H9 (cell line): Measurements from ENCODE around the gene GJB2. TPM values are rescaled to one million over a fixed set of nuclear protein-coding genes. Genes with fewer than 3 reads are reported as not detected.

Source experiments
- DNase-seq: peaks from one replicate; pipeline ENCODE4 v3.0.0-alpha.2; 2017
- H2AFZ ChIP-seq: one replicate; pipeline ENCODE4 v1.6.1; 2013; ENCODE audit warnings: mild to moderate bottlenecking, low read length, control low read depth, moderate library complexity
- H2AK5ac ChIP-seq: 2 replicates; pipeline ENCODE4 v1.6.1; 2013; ENCODE audit warnings: low read length, control low read depth, mixed read lengths; ENCODE audit not compliant: insufficient read length
- H2BK120ac ChIP-seq: one replicate; pipeline ENCODE4 v1.6.1; 2013; ENCODE audit warnings: low read depth, mild to moderate bottlenecking, low read length, control low read depth, inconsistent platforms; ENCODE audit not compliant: poor library complexity, severe bottlenecking
- H2BK12ac ChIP-seq: 2 replicates; pipeline ENCODE4 v1.6.1; 2013; ENCODE audit warnings: low read length, control low read depth, mixed read lengths, low read depth; ENCODE audit not compliant: insufficient read length
- H2BK15ac ChIP-seq: 2 replicates; pipeline ENCODE4 v1.6.1; 2013; ENCODE audit warnings: low read depth, low read length, control low read depth
- H2BK20ac ChIP-seq: one replicate; pipeline ENCODE4 v1.6.1; 2013; ENCODE audit warnings: low read depth, mild to moderate bottlenecking, low read length, control low read depth, inconsistent platforms; ENCODE audit not compliant: poor library complexity, severe bottlenecking
- H2BK5ac ChIP-seq: 2 replicates; pipeline ENCODE4 v1.6.1; 2013; ENCODE audit warnings: low read length, control low read depth, mixed read lengths; ENCODE audit not compliant: insufficient read length
- H3K14ac ChIP-seq: 2 replicates; pipeline ENCODE4 v1.6.1; 2013; ENCODE audit warnings: low read length, control low read depth; ENCODE audit not compliant: insufficient read depth
- H3K18ac ChIP-seq: 2 replicates; pipeline ENCODE4 v1.6.1; 2013; ENCODE audit warnings: low read depth, mild to moderate bottlenecking, mixed read lengths, low read length, control low read depth; ENCODE audit not compliant: insufficient read length
- H3K23ac ChIP-seq: 2 replicates; pipeline ENCODE4 v1.6.1; 2013; ENCODE audit warnings: low read length, control low read depth, mixed read lengths, low read depth; ENCODE audit not compliant: insufficient read length
- H3K23me2 ChIP-seq: 2 replicates; pipeline ENCODE4 v1.6.1; 2013; ENCODE audit warnings: low read depth, mild to moderate bottlenecking, mixed read lengths, low read length, control low read depth; ENCODE audit not compliant: insufficient read length, poor library complexity, severe bottlenecking
- H3K27ac ChIP-seq: 2 replicates; pipeline ENCODE4 v1.5.1; 2013; ENCODE audit warnings: low read length, control low read depth, mixed read lengths, low read depth; ENCODE audit not compliant: insufficient read length
- H3K27me3 ChIP-seq: 2 replicates; pipeline ENCODE4 v1.6.1; 2013; ENCODE audit warnings: low read length, control low read depth, inconsistent platforms; ENCODE audit not compliant: insufficient read depth
- H3K4ac ChIP-seq: 2 replicates; pipeline ENCODE4 v1.6.1; 2013; ENCODE audit warnings: low read depth, mild to moderate bottlenecking, control low read depth, inconsistent platforms, low read length, moderate library complexity
- H3K4me1 ChIP-seq: 2 replicates; pipeline ENCODE4 v1.6.1; 2013; ENCODE audit warnings: low read length, control low read depth, inconsistent platforms; ENCODE audit not compliant: insufficient read depth
- H3K4me2 ChIP-seq: 2 replicates; pipeline ENCODE4 v1.6.1; 2013; ENCODE audit warnings: low read length, control low read depth, mixed read lengths; ENCODE audit not compliant: insufficient read length, insufficient read depth
- H3K56ac ChIP-seq: 2 replicates; pipeline ENCODE4 v1.6.1; 2013; ENCODE audit warnings: low read depth, mild to moderate bottlenecking, mixed read lengths, low read length, control low read depth; ENCODE audit not compliant: insufficient read length
- H3K79me1 ChIP-seq: 2 replicates; pipeline ENCODE4 v1.6.1; 2013; ENCODE audit warnings: low read depth, mild to moderate bottlenecking, moderate library complexity, low read length, control low read depth, inconsistent platforms; ENCODE audit not compliant: insufficient read depth, poor library complexity, severe bottlenecking
- H3K79me2 ChIP-seq: 2 replicates; pipeline ENCODE4 v1.6.1; 2013; ENCODE audit warnings: low read length, control low read depth, inconsistent platforms; ENCODE audit not compliant: insufficient read depth
- H3K9ac ChIP-seq: 2 replicates; pipeline ENCODE4 v1.6.1; 2013; ENCODE audit warnings: low read length, control low read depth, mixed read lengths; ENCODE audit not compliant: insufficient read length; ENCODE audit errors: extremely low read depth
- H3K9me3 ChIP-seq: one replicate; pipeline ENCODE4 v1.6.1; 2013; ENCODE audit warnings: low read depth, low read length, inconsistent platforms; ENCODE audit not compliant: control insufficient read depth
- H3T11ph ChIP-seq: one replicate; pipeline ENCODE4 v1.6.1; 2013; ENCODE audit warnings: mild to moderate bottlenecking, low read length, control low read depth, inconsistent platforms
- H4K20me1 ChIP-seq: one replicate; pipeline ENCODE4 v1.6.1; 2013; ENCODE audit not compliant: control insufficient read depth, insufficient read length, insufficient read depth
- H4K5ac ChIP-seq: 2 replicates; pipeline ENCODE4 v1.6.1; 2013; ENCODE audit warnings: low read depth, mild to moderate bottlenecking, mixed read lengths, low read length, control low read depth; ENCODE audit not compliant: insufficient read length
- H4K8ac ChIP-seq: replicated peaks from 2 replicates; pipeline ENCODE4 v1.6.1; 2013; ENCODE audit warnings: low read length, control low read depth, mixed read lengths, low read depth; ENCODE audit not compliant: insufficient read length
- H4K91ac ChIP-seq: 2 replicates; pipeline ENCODE4 v1.6.1; 2013; ENCODE audit warnings: low read depth, mild to moderate bottlenecking, moderate library complexity, mixed read lengths, low read length, control low read depth; ENCODE audit not compliant: insufficient read length
- H3K27ac Mint-ChIP-seq, 3 experiments: 2 replicates in 2 of 3; 3 replicates in 1 of 3; pipeline ENCODE4 v1.8.0; 2020 to 2021; ENCODE audit warnings: mixed read lengths in 3 of 3, mild to moderate bottlenecking in 1 of 3, moderate library complexity in 1 of 3
- H3K27me3 Mint-ChIP-seq: 2 replicates; pipeline ENCODE4 v1.8.0; 2021; ENCODE audit warnings: low read depth, mild to moderate bottlenecking, moderate library complexity, mixed read lengths
- H3K36me3 Mint-ChIP-seq, 3 experiments: 2 replicates in 2 of 3; 3 replicates in 1 of 3; pipeline ENCODE4 v1.8.0; 2020 to 2021; ENCODE audit warnings: low read depth in 3 of 3, mixed read lengths in 3 of 3; ENCODE audit not compliant: insufficient read depth in 1 of 3
- H3K4me1 Mint-ChIP-seq, 2 experiments: 2 replicates each; pipeline ENCODE4 v1.8.0; 2020; ENCODE audit warnings: mixed read lengths in 2 of 2
- H3K4me3 Mint-ChIP-seq, 2 experiments: 2 replicates in 1 of 2; 3 replicates in 1 of 2; pipeline ENCODE4 v1.8.0; 2020 to 2021; ENCODE audit warnings: mild to moderate bottlenecking in 2 of 2, mixed read lengths in 2 of 2, moderate library complexity in 1 of 2
- H3K9me3 Mint-ChIP-seq, 2 experiments: 2 replicates in 1 of 2; 3 replicates in 1 of 2; pipeline ENCODE4 v1.8.0; 2020; ENCODE audit warnings: mild to moderate bottlenecking in 2 of 2, mixed read lengths in 2 of 2, moderate library complexity in 1 of 2
- CTCF ChIP-seq: fragments of 200-600 bp; sonication (generic); conservative IDR thresholded peaks from 3 replicates; pipeline ENCODE4 v1.8.0; 2021; ENCODE audit warnings: antibody characterized with exemption, mild to moderate bottlenecking
- WGBS: extraction: QIAGEN DNeasy Blood & Tissue Kit; methylation state at CpG from one replicate; pipeline ENCODE4 v1.1.7; 2013; ENCODE audit warnings: missing lambda C conversion rate, low lambda C conversion rate, mixed read lengths; ENCODE audit not compliant: insufficient read length; ENCODE audit errors: extremely low coverage; 5-methylcytosine and 5-hydroxymethylcytosine counted together
- total RNA-seq: library from RNA; stranded (reverse); gene quantifications from 2 replicates; pipeline ENCODE4 v1.2.1, GENCODE V29; 2021

Gene GJB2
- total RNA-seq, 1 experiment from 2014 or later: 0.28 TPM

DNA sequence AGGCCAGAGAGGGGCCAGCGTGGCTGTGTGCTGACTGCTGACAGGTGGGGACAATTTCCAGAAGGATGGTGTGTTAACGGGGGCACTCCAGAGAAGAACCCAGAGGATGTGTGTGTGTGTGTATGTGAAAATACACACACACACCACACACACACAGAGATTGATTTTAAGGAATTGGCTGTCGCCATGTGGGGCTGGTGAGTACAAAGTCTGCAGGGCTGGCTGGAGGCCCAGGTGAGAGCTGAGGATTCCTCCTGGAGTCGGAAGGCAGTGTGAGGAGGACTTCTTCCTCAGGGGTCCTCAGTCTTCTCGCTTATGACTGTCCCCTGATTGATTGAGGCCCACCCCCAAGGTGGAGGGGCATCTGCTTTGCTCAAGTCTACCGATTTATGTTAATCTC lies 47.0 kb upstream of the GJB2 start:
- Mint-ChIP-seq H3K9me3 (peaks cover 17 to 18% of the 10 kb centered on the region in 2 experiments), H3K27ac (no peak overlapping the region), H3K36me3 (peaks cover 0 to 7% (median 6%) of the 10 kb centered on the region in 3 experiments; a peak in 4 of 7 replicates), H3K27me3 (peaks cover 56% of the 10 kb centered on the region), H3K4me3 (no peak overlapping the region), H3K4me1 (peaks cover 0 to 2% of the 10 kb centered on the region in 2 experiments; a peak in 1 of 4 replicates)
- Histone ChIP-seq H3K23ac (no peak overlapping the region), H3K27ac (no peak overlapping the region), H2BK120ac (no peak overlapping the region), H2AFZ (no peak overlapping the region), H4K8ac (no peak overlapping the region), H3K4me1 (no peaks in the 10 kb centered on the region), H2BK20ac (no peak overlapping the region), H4K20me1 (no peaks in the 10 kb centered on the region), H3T11ph (no peak overlapping the region), H2AK5ac (no peak overlapping the region), H3K9ac (no peak overlapping the region), H4K91ac (no peak overlapping the region), H3K79me2 (no peaks in the 10 kb centered on the region), H2BK12ac (no peak overlapping the region), H2BK5ac (no peak overlapping the region), H3K9me3 (no peaks in the 10 kb centered on the region), H4K5ac (no peak overlapping the region), H3K14ac (no peak overlapping the region), H3K4ac (no peak overlapping the region), H2BK15ac (no peak overlapping the region), H3K18ac (no peak overlapping the region), H3K4me2 (no peak overlapping the region), H3K79me1 (no peaks in the 10 kb centered on the region), H3K56ac (no peak overlapping the region), H3K27me3 (no peaks in the 10 kb centered on the region; the same call in 1 of the 2 replicates), H3K23me2 (no peaks in the 10 kb centered on the region)
- TF ChIP-seq CTCF: no peak
- DNase-seq: no peak
- WGBS: no CpG with 5 or more reads among the region's 6 CpGs
